Activated CD8-positive, alpha-beta T cell treated with anti-CD3 and anti-CD28 coated beads for 36 hours (primary cell): ENCODE results near the gene GPR156. TPM values are rescaled to one million over a fixed set of nuclear protein-coding genes. Genes with fewer than 3 reads are reported as not detected.

ENCODE experiments used
- ATAC-seq: fragments of 200-7000 bp; cut with Tn5 transposase; one replicate; pipeline ENCODE4 v1.10.0; 2021; ENCODE audit warnings: mild to moderate bottlenecking, moderate library complexity
- CTCF ChIA-PET: fragments of 350-600 bp; sonication (Branson Sonifier 250); formaldehyde crosslinking; loops from one replicate; lab custom pipeline; 2021; ENCODE audit warnings: antibody characterized with exemption; lab: Charles Lee
- POLR2A ChIA-PET: fragments of 350-600 bp; sonication (Branson Sonifier 250); formaldehyde crosslinking; loops from one replicate; lab custom pipeline; 2021; ENCODE audit warnings: antibody characterized with exemption; lab: Charles Lee
- DNase-seq: peaks from one replicate; pipeline ENCODE4 v3.0.0-alpha.2; 2020
- H3K27ac Mint-ChIP-seq: one replicate; pipeline ENCODE4 v1.8.0; 2021; ENCODE audit warnings: mild to moderate bottlenecking, mixed read lengths
- H3K27me3 Mint-ChIP-seq: one replicate; pipeline ENCODE4 v1.8.0; 2021; ENCODE audit warnings: mixed read lengths
- H3K36me3 Mint-ChIP-seq: one replicate; pipeline ENCODE4 v1.8.0; 2021; ENCODE audit warnings: low read depth, mixed read lengths
- H3K4me1 Mint-ChIP-seq: one replicate; pipeline ENCODE4 v1.8.0; 2021; ENCODE audit warnings: low read depth, mixed read lengths
- H3K4me3 Mint-ChIP-seq: one replicate; pipeline ENCODE4 v1.8.0; 2021; ENCODE audit warnings: mild to moderate bottlenecking, moderate library complexity, mixed read lengths
- H3K9me3 Mint-ChIP-seq: one replicate; pipeline ENCODE4 v1.8.0; 2021; ENCODE audit warnings: mixed read lengths
- intact Hi-C: fragments of 100-400 bp; cut with micrococcal nuclease; formaldehyde crosslinking; loops from one replicate; pipeline ENCODE4 v1.10.0; 2022
- total RNA-seq, 2 experiments: library from RNA; stranded (reverse); gene quantifications; one replicate each; pipeline ENCODE4 v1.2.3, GENCODE V29; 2021
- TF ChIP-seq, protein P1 (sequence below): fragments of 200-600 bp; IDR thresholded peaks from one replicate; pipeline ENCODE4 v1.8.0; 2022; ENCODE audit warnings: antibody characterized with exemption, mild to moderate bottlenecking

GPR156 gene
- total RNA-seq, 2 experiments from 2014 or later = not detected

DNA sequence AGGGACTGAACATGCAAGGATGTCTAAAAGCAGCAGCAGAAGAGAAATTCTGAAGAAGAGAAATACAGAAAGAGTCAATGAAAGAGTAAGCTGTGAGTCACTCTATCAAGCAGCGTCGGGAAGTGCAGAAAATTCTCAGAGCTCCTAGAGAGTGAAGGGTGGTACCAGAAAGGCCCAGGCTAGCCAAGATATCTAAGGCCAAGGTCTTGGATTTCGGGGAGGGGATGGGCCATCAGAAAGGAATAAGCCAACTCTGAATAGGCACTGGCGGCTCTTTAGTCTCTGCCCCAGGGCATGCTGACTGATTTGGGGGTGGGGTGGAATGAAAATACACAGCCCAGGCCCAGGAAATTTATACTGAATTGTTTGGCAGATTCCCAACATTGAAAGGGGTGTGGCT is 70.8 kb downstream of the GPR156 start:
- no peak overlapping the region for H3K27ac Mint-ChIP-seq
- CTCF ChIA-PET = no interaction called here
- no peak for DNase-seq

DNA sequence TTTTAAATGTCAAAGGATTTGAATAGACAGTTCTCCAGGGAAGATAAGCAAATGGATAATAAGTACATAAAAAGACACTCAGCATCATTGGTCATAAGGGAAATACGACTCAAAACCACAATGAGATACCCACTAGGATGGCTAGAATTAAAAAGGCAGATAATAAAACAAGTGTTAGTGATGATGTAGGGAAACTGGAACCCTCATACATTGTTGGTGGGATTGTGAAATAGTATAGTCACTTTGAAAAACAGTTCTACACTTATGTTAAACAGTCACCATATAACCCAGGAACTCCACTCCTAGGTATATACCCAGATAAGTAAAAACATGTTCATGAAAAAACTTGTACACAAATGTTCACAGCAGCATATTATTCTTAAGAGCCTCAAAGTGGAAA is 72.5 kb downstream of the GPR156 start:
- no peaks in the 10 kb centered on the region for H3K36me3 Mint-ChIP-seq
- peaks cover 15% of the 10 kb centered on the region for H3K27me3 Mint-ChIP-seq
- no peaks in the 10 kb centered on the region for H3K4me1 Mint-ChIP-seq
- ATAC-seq (no peak), DNase-seq (no peak)
- intact Hi-C loops = no loop called here
- H3K9me3 Mint-ChIP-seq = no peaks in the 10 kb centered on the region
- H3K27ac Mint-ChIP-seq = no peak overlapping the region
- H3K4me3 Mint-ChIP-seq = no peak overlapping the region
- TF ChIP-seq, protein P1, sequence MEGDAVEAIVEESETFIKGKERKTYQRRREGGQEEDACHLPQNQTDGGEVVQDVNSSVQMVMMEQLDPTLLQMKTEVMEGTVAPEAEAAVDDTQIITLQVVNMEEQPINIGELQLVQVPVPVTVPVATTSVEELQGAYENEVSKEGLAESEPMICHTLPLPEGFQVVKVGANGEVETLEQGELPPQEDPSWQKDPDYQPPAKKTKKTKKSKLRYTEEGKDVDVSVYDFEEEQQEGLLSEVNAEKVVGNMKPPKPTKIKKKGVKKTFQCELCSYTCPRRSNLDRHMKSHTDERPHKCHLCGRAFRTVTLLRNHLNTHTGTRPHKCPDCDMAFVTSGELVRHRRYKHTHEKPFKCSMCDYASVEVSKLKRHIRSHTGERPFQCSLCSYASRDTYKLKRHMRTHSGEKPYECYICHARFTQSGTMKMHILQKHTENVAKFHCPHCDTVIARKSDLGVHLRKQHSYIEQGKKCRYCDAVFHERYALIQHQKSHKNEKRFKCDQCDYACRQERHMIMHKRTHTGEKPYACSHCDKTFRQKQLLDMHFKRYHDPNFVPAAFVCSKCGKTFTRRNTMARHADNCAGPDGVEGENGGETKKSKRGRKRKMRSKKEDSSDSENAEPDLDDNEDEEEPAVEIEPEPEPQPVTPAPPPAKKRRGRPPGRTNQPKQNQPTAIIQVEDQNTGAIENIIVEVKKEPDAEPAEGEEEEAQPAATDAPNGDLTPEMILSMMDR = no peak
- POLR2A ChIA-PET = interaction anchor here (0.6 kb wide), 1 partner anchor 404 kb away, joined by 4 read pairs; no protein-coding TSS in a partner anchor
- CTCF ChIA-PET = no interaction called here

More for the DNA sequence above, 70.8 kb downstream of the GPR156 start:
- Mint-ChIP-seq H3K4me3 (no peak overlapping the region), H3K36me3 (no peaks in the 10 kb centered on the region), H3K27me3 (peaks cover 13% of the 10 kb centered on the region), H3K9me3 (no peaks in the 10 kb centered on the region), H3K4me1 (no peaks in the 10 kb centered on the region)
- POLR2A ChIA-PET = interaction anchor here (0.6 kb wide), 1 partner anchor 208 kb away, joined by 3 read pairs; no protein-coding TSS in a partner anchor
- TF ChIP-seq, protein P1 = no peak
- intact Hi-C loops = no loop called here
- ATAC-seq = no peak

DNA sequence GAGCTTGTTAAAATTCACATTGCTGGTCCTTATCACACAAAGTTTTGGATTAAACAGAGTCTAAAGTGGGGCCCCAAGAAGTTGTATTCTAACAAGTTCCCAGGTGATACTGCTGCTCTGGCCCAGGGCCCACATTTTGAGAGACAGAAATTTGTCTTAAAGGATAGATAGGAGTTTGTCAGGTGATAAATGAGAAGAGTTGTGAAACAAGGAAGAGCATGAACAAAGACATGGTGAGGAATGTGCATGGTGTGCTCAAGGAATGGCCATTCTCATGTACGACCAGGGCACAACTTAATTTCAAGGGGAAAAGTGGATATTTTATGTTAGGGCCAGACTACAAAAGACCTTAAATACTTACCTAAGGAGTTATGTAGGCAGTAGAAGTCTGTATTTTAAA is 75.6 kb downstream of the GPR156 start:
- CTCF ChIA-PET = no interaction called here

DNA sequence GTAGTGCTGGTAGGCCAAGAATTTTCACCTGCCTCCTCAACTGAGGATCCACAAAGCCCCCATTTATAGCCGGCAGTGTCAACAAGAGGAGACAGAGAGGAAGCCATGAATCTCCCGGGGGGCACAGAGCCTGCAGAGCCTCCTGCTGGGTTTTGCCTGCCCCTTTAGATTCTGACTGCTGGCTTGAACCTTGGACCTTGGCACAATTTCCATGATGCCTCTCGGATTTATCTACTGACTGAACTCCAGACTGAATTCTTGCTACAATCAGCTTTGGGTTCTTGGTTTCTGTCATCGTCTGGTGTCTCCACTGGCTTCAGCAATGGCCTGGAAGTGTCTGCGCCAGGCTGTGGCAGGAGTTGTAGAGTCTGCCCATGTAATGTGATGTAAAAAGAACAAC is 80.7 kb downstream of the GPR156 start:
- CTCF ChIA-PET = no interaction called here
- no peak overlapping the region for H3K4me3 Mint-ChIP-seq
- no peak for DNase-seq
- TF ChIP-seq, protein P1 = no peak
- intact Hi-C loops = no loop called here
- H3K4me1 Mint-ChIP-seq = no peaks in the 10 kb centered on the region
- no peak for ATAC-seq
- no peaks in the 10 kb centered on the region for H3K9me3 Mint-ChIP-seq
- no peaks in the 10 kb centered on the region for H3K36me3 Mint-ChIP-seq
- H3K27me3 Mint-ChIP-seq = peaks cover 1% of the 10 kb centered on the region
- POLR2A ChIA-PET = no interaction called here
- no peak overlapping the region for H3K27ac Mint-ChIP-seq

More for the DNA sequence above, 75.6 kb downstream of the GPR156 start:
- Mint-ChIP-seq H3K4me3 (no peak overlapping the region), H3K36me3 (no peaks in the 10 kb centered on the region), H3K27me3 (peaks cover 15% of the 10 kb centered on the region), H3K27ac (no peak overlapping the region), H3K4me1 (no peaks in the 10 kb centered on the region), H3K9me3 (no peaks in the 10 kb centered on the region)
- DNase-seq = no peak
- intact Hi-C loops = no loop called here
- no peak for ATAC-seq
- POLR2A ChIA-PET = no interaction called here
- TF ChIP-seq, protein P1 = no peak

DNA sequence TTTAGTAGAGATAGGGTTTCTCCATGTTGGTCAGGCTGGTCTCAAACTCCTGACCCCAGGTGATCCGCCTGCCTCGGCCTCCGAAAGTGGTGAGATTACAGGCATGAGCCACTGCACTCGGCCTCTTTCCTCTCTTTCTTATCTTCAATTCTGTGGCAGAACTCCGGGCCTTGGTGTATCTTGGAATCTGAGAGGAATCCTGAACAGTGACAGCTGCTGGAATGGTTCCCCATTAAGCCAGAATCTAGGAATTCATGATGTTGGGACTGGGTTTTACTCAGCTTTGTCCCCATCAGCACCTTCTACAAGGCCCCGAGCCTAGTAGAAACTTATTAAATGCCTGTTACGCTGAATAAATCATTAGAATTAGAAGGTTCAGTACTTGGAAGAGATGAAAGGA is 81.4 kb downstream of the GPR156 start:
- DNase-seq (no peak), ATAC-seq (no peak)
- Mint-ChIP-seq H3K4me3 (no peak overlapping the region), H3K27me3 (no peaks in the 10 kb centered on the region), H3K36me3 (no peaks in the 10 kb centered on the region), H3K27ac (no peak overlapping the region), H3K9me3 (no peaks in the 10 kb centered on the region), H3K4me1 (no peaks in the 10 kb centered on the region)
- ChIA-PET POLR2A (no interaction called here), CTCF (no interaction called here)
- intact Hi-C loops = no loop called here
- TF ChIP-seq, protein P1 = no peak
